ENCODE measurements around the gene NOC4L.

- no peak for TF ChIP-seq BHLHE40 (IDR thresholded peaks at IDR 0.05; ENCODE audit: borderline replicate concordance)
- no peak for TF ChIP-seq ARNT (IDR thresholded peaks at IDR 0.05)
- TF ChIP-seq SP1 (IDR thresholded peaks at IDR 0.05), result no peak
- TF ChIP-seq FOXM1 (IDR thresholded peaks at IDR 0.05; ENCODE audit: borderline replicate concordance), result no peak
These were observed 25.9 kb downstream of the NOC4L start for GRCh38 chr12:132170094-132170636.
